ENCODE data around the gene NIP7. TPM values are rescaled to one million over a fixed set of nuclear protein-coding genes. Genes with fewer than 3 reads are reported as not detected.
A peak's percentile ranks its signal among the peaks of the same experiment; 100 is the strongest.

Gene NIP7
- total RNA-seq, 4 donors from 2014 or later: 6.2 to 21.7 (median 16.9) TPM

- no peaks in the 10 kb centered on the region for H3K9me3 ChIP-seq
- no peaks in the 10 kb centered on the region for H3K36me3 ChIP-seq
- intact Hi-C loops (cut with DNase I; ENCODE audit: low total_unique reads): no loop called here
- no peak overlapping the region for H3K4me3 ChIP-seq
- DNase-seq: peak in 1 of 2 donors; percentile 8
- TF ChIP-seq CTCF (IDR thresholded peaks at IDR 0.05) (no peak), POLR2A (IDR thresholded peaks at IDR 0.05) (no peak)
- H3K27me3 ChIP-seq: no peaks in the 10 kb centered on the region
- no peaks in the 10 kb centered on the region for H3K4me1 ChIP-seq
- H3K27ac ChIP-seq: no peak overlapping the region
Observed at GRCh38 chr16:69318911-69319289, 20.7 kb upstream of the NIP7 start.

- H3K27me3 ChIP-seq: no peaks in the 10 kb centered on the region
- DNase-seq: no peak
- no peaks in the 10 kb centered on the region for H3K9me3 ChIP-seq
- no peak overlapping the region for H3K4me3 ChIP-seq
- no peaks in the 10 kb centered on the region for H3K36me3 ChIP-seq
- no peak overlapping the region for H3K27ac ChIP-seq
- intact Hi-C loops (cut with DNase I; ENCODE audit: low total_unique reads): no loop called here
- TF ChIP-seq POLR2A (IDR thresholded peaks at IDR 0.05) (no peak), CTCF (IDR thresholded peaks at IDR 0.05) (no peak)
- H3K4me1 ChIP-seq: no peaks in the 10 kb centered on the region
Observed at GRCh38 chr16:69319381-69319780, 20.2 kb upstream of the NIP7 start.

GRCh38 chr16:69319826-69320739 is 19.5 kb upstream of the NIP7 start:
- Histone ChIP-seq H3K9me3 (no peaks in the 10 kb centered on the region), H3K27me3 (no peaks in the 10 kb centered on the region), H3K36me3 (no peaks in the 10 kb centered on the region), H3K4me3 (no peak overlapping the region), H3K27ac (no peak overlapping the region), H3K4me1 (no peaks in the 10 kb centered on the region)
- TF ChIP-seq CTCF (IDR thresholded peaks at IDR 0.05): no peak
- TF ChIP-seq POLR2A (IDR thresholded peaks at IDR 0.05): no peak
- intact Hi-C loops (cut with DNase I; ENCODE audit: low total_unique reads): no loop called here
- no peak for DNase-seq

GRCh38 chr16:69320740-69321073 is 18.9 kb upstream of the NIP7 start:
- no peaks in the 10 kb centered on the region for H3K9me3 ChIP-seq
- no peak overlapping the region for H3K27ac ChIP-seq
- no peak for TF ChIP-seq POLR2A (IDR thresholded peaks at IDR 0.05)
- no peak for TF ChIP-seq CTCF (IDR thresholded peaks at IDR 0.05)
- H3K4me3 ChIP-seq: no peak overlapping the region
- no peaks in the 10 kb centered on the region for H3K4me1 ChIP-seq
- H3K27me3 ChIP-seq: no peaks in the 10 kb centered on the region
- DNase-seq: peak in 1 of 2 donors; percentile 7
- no peaks in the 10 kb centered on the region for H3K36me3 ChIP-seq
- intact Hi-C loops (cut with DNase I; ENCODE audit: low total_unique reads): no loop called here

- no peaks in the 10 kb centered on the region for H3K36me3 ChIP-seq
- DNase-seq: peak in 1 of 2 donors; percentile 8
- intact Hi-C loops (cut with DNase I; ENCODE audit: low total_unique reads): no loop called here
Observed at GRCh38 chr16:69321080-69321479, 18.5 kb upstream of the NIP7 start.

More at GRCh38 chr16:69321080-69321479, 18.5 kb upstream of the NIP7 start:
- no peak overlapping the region for H3K4me3 ChIP-seq
- H3K9me3 ChIP-seq: no peaks in the 10 kb centered on the region
- no peak for TF ChIP-seq CTCF (IDR thresholded peaks at IDR 0.05)
- TF ChIP-seq POLR2A (IDR thresholded peaks at IDR 0.05): no peak
- no peak overlapping the region for H3K27ac ChIP-seq
- H3K4me1 ChIP-seq: no peaks in the 10 kb centered on the region
- no peaks in the 10 kb centered on the region for H3K27me3 ChIP-seq

Measured in uterus (tissue), 4 donors.